H9 (cell line): ENCODE results near the gene CTF1. TPM values are rescaled to one million over a fixed set of nuclear protein-coding genes. Genes with fewer than 3 reads are reported as not detected.

Experiments used
- DNase-seq: peaks from one replicate; pipeline ENCODE4 v3.0.0-alpha.2; 2017
- H2AFZ ChIP-seq: one replicate; pipeline ENCODE4 v1.6.1; 2013; ENCODE audit warnings: mild to moderate bottlenecking, low read length, control low read depth, moderate library complexity
- H2AK5ac ChIP-seq: 2 replicates; pipeline ENCODE4 v1.6.1; 2013; ENCODE audit warnings: low read length, control low read depth, mixed read lengths; ENCODE audit not compliant: insufficient read length
- H2BK120ac ChIP-seq: one replicate; pipeline ENCODE4 v1.6.1; 2013; ENCODE audit warnings: low read depth, mild to moderate bottlenecking, low read length, control low read depth, inconsistent platforms; ENCODE audit not compliant: poor library complexity, severe bottlenecking
- H2BK12ac ChIP-seq: 2 replicates; pipeline ENCODE4 v1.6.1; 2013; ENCODE audit warnings: low read length, control low read depth, mixed read lengths, low read depth; ENCODE audit not compliant: insufficient read length
- H2BK15ac ChIP-seq: 2 replicates; pipeline ENCODE4 v1.6.1; 2013; ENCODE audit warnings: low read depth, low read length, control low read depth
- H2BK20ac ChIP-seq: one replicate; pipeline ENCODE4 v1.6.1; 2013; ENCODE audit warnings: low read depth, mild to moderate bottlenecking, low read length, control low read depth, inconsistent platforms; ENCODE audit not compliant: poor library complexity, severe bottlenecking
- H2BK5ac ChIP-seq: 2 replicates; pipeline ENCODE4 v1.6.1; 2013; ENCODE audit warnings: low read length, control low read depth, mixed read lengths; ENCODE audit not compliant: insufficient read length
- H3K14ac ChIP-seq: 2 replicates; pipeline ENCODE4 v1.6.1; 2013; ENCODE audit warnings: low read length, control low read depth; ENCODE audit not compliant: insufficient read depth
- H3K18ac ChIP-seq: 2 replicates; pipeline ENCODE4 v1.6.1; 2013; ENCODE audit warnings: low read depth, mild to moderate bottlenecking, mixed read lengths, low read length, control low read depth; ENCODE audit not compliant: insufficient read length
- H3K23ac ChIP-seq: 2 replicates; pipeline ENCODE4 v1.6.1; 2013; ENCODE audit warnings: low read length, control low read depth, mixed read lengths, low read depth; ENCODE audit not compliant: insufficient read length
- H3K23me2 ChIP-seq: 2 replicates; pipeline ENCODE4 v1.6.1; 2013; ENCODE audit warnings: low read depth, mild to moderate bottlenecking, mixed read lengths, low read length, control low read depth; ENCODE audit not compliant: insufficient read length, poor library complexity, severe bottlenecking
- H3K27ac ChIP-seq: 2 replicates; pipeline ENCODE4 v1.5.1; 2013; ENCODE audit warnings: low read length, control low read depth, mixed read lengths, low read depth; ENCODE audit not compliant: insufficient read length
- H3K27me3 ChIP-seq: 2 replicates; pipeline ENCODE4 v1.6.1; 2013; ENCODE audit warnings: low read length, control low read depth, inconsistent platforms; ENCODE audit not compliant: insufficient read depth
- H3K4ac ChIP-seq: 2 replicates; pipeline ENCODE4 v1.6.1; 2013; ENCODE audit warnings: low read depth, mild to moderate bottlenecking, control low read depth, inconsistent platforms, low read length, moderate library complexity
- H3K4me1 ChIP-seq: 2 replicates; pipeline ENCODE4 v1.6.1; 2013; ENCODE audit warnings: low read length, control low read depth, inconsistent platforms; ENCODE audit not compliant: insufficient read depth
- H3K4me2 ChIP-seq: 2 replicates; pipeline ENCODE4 v1.6.1; 2013; ENCODE audit warnings: low read length, control low read depth, mixed read lengths; ENCODE audit not compliant: insufficient read length, insufficient read depth
- H3K56ac ChIP-seq: 2 replicates; pipeline ENCODE4 v1.6.1; 2013; ENCODE audit warnings: low read depth, mild to moderate bottlenecking, mixed read lengths, low read length, control low read depth; ENCODE audit not compliant: insufficient read length
- H3K79me1 ChIP-seq: 2 replicates; pipeline ENCODE4 v1.6.1; 2013; ENCODE audit warnings: low read depth, mild to moderate bottlenecking, moderate library complexity, low read length, control low read depth, inconsistent platforms; ENCODE audit not compliant: insufficient read depth, poor library complexity, severe bottlenecking
- H3K79me2 ChIP-seq: 2 replicates; pipeline ENCODE4 v1.6.1; 2013; ENCODE audit warnings: low read length, control low read depth, inconsistent platforms; ENCODE audit not compliant: insufficient read depth
- H3K9ac ChIP-seq: 2 replicates; pipeline ENCODE4 v1.6.1; 2013; ENCODE audit warnings: low read length, control low read depth, mixed read lengths; ENCODE audit not compliant: insufficient read length; ENCODE audit errors: extremely low read depth
- H3K9me3 ChIP-seq: one replicate; pipeline ENCODE4 v1.6.1; 2013; ENCODE audit warnings: low read depth, low read length, inconsistent platforms; ENCODE audit not compliant: control insufficient read depth
- H3T11ph ChIP-seq: one replicate; pipeline ENCODE4 v1.6.1; 2013; ENCODE audit warnings: mild to moderate bottlenecking, low read length, control low read depth, inconsistent platforms
- H4K20me1 ChIP-seq: one replicate; pipeline ENCODE4 v1.6.1; 2013; ENCODE audit not compliant: control insufficient read depth, insufficient read length, insufficient read depth
- H4K5ac ChIP-seq: 2 replicates; pipeline ENCODE4 v1.6.1; 2013; ENCODE audit warnings: low read depth, mild to moderate bottlenecking, mixed read lengths, low read length, control low read depth; ENCODE audit not compliant: insufficient read length
- H4K8ac ChIP-seq: replicated peaks from 2 replicates; pipeline ENCODE4 v1.6.1; 2013; ENCODE audit warnings: low read length, control low read depth, mixed read lengths, low read depth; ENCODE audit not compliant: insufficient read length
- H4K91ac ChIP-seq: 2 replicates; pipeline ENCODE4 v1.6.1; 2013; ENCODE audit warnings: low read depth, mild to moderate bottlenecking, moderate library complexity, mixed read lengths, low read length, control low read depth; ENCODE audit not compliant: insufficient read length
- H3K27ac Mint-ChIP-seq, 3 experiments: 2 replicates in 2 of 3; 3 replicates in 1 of 3; pipeline ENCODE4 v1.8.0; 2020 to 2021; ENCODE audit warnings: mixed read lengths in 3 of 3, mild to moderate bottlenecking in 1 of 3, moderate library complexity in 1 of 3
- H3K27me3 Mint-ChIP-seq: 2 replicates; pipeline ENCODE4 v1.8.0; 2021; ENCODE audit warnings: low read depth, mild to moderate bottlenecking, moderate library complexity, mixed read lengths
- H3K36me3 Mint-ChIP-seq, 3 experiments: 2 replicates in 2 of 3; 3 replicates in 1 of 3; pipeline ENCODE4 v1.8.0; 2020 to 2021; ENCODE audit warnings: low read depth in 3 of 3, mixed read lengths in 3 of 3; ENCODE audit not compliant: insufficient read depth in 1 of 3
- H3K4me1 Mint-ChIP-seq, 2 experiments: 2 replicates each; pipeline ENCODE4 v1.8.0; 2020; ENCODE audit warnings: mixed read lengths in 2 of 2
- H3K4me3 Mint-ChIP-seq, 2 experiments: 2 replicates in 1 of 2; 3 replicates in 1 of 2; pipeline ENCODE4 v1.8.0; 2020 to 2021; ENCODE audit warnings: mild to moderate bottlenecking in 2 of 2, mixed read lengths in 2 of 2, moderate library complexity in 1 of 2
- H3K9me3 Mint-ChIP-seq, 2 experiments: 2 replicates in 1 of 2; 3 replicates in 1 of 2; pipeline ENCODE4 v1.8.0; 2020; ENCODE audit warnings: mild to moderate bottlenecking in 2 of 2, mixed read lengths in 2 of 2, moderate library complexity in 1 of 2
- CTCF ChIP-seq: fragments of 200-600 bp; sonication (generic); conservative IDR thresholded peaks from 3 replicates; pipeline ENCODE4 v1.8.0; 2021; ENCODE audit warnings: antibody characterized with exemption, mild to moderate bottlenecking
- WGBS: extraction: QIAGEN DNeasy Blood & Tissue Kit; methylation state at CpG from one replicate; pipeline ENCODE4 v1.1.7; 2013; ENCODE audit warnings: missing lambda C conversion rate, low lambda C conversion rate, mixed read lengths; ENCODE audit not compliant: insufficient read length; ENCODE audit errors: extremely low coverage; 5-methylcytosine and 5-hydroxymethylcytosine counted together
- total RNA-seq: library from RNA; stranded (reverse); gene quantifications from 2 replicates; pipeline ENCODE4 v1.2.1, GENCODE V29; 2021

CTF1 gene
- total RNA-seq, 1 experiment from 2014 or later: 0.72 TPM

- H3K9me3 Mint-ChIP-seq: no peaks in the 10 kb centered on the region; a peak in 1 of 5 replicates
- WGBS: no CpG with 5 or more reads among the region's 1 CpG
- Histone ChIP-seq H3K4me1 (no peaks in the 10 kb centered on the region), H3K18ac (no peak overlapping the region), H2BK15ac (no peak overlapping the region), H2BK120ac (no peak overlapping the region), H4K91ac (no peak overlapping the region), H3K9ac (no peak overlapping the region), H3K23me2 (peaks cover 2% of the 10 kb centered on the region), H3K23ac (no peak overlapping the region), H4K5ac (no peak overlapping the region), H2AK5ac (no peak overlapping the region), H3K56ac (no peak overlapping the region), H3K27ac (no peak overlapping the region), H3K79me1 (no peaks in the 10 kb centered on the region), H2BK20ac (no peak overlapping the region), H3K27me3 (no peaks in the 10 kb centered on the region), H3T11ph (no peak overlapping the region), H3K79me2 (no peaks in the 10 kb centered on the region), H3K4ac (no peak overlapping the region), H2AFZ (no peak overlapping the region), H3K4me2 (no peak overlapping the region), H4K20me1 (no peaks in the 10 kb centered on the region), H2BK12ac (no peak overlapping the region), H3K14ac (no peak overlapping the region), H4K8ac (no peak overlapping the region), H3K9me3 (no peaks in the 10 kb centered on the region), H2BK5ac (no peak overlapping the region)
- no peak overlapping the region for H3K4me3 Mint-ChIP-seq
- peaks cover 3 to 8% of the 10 kb centered on the region in 2 experiments; a peak in 3 of 4 replicates for H3K4me1 Mint-ChIP-seq
- no peak for DNase-seq
- H3K27ac Mint-ChIP-seq: no peak overlapping the region
- no peaks in the 10 kb centered on the region for H3K27me3 Mint-ChIP-seq
- no peak for TF ChIP-seq CTCF
- H3K36me3 Mint-ChIP-seq: no peaks in the 10 kb centered on the region
Measured at GRCh38 chr16:30918614-30919013, 22.2 kb downstream of the CTF1 start.
